Stomach smooth muscle (tissue), 2 donors: Measurements from ENCODE around the gene VWC2L.

ENCODE experiments used
- H3K27ac ChIP-seq: one replicate; pipeline ENCODE4 v1.7.0; 2013; ENCODE audit warnings: mild to moderate bottlenecking, low read length, inconsistent platforms
- H3K27me3 ChIP-seq, 2 donors: one replicate each; pipeline ENCODE4 v1.7.0; 2013; ENCODE audit warnings: low read length in 2 of 2; ENCODE audit not compliant: insufficient read depth in 2 of 2, control insufficient read depth in 1 of 2
- H3K36me3 ChIP-seq, 2 donors: one replicate each; pipeline ENCODE4 v1.7.0; 2013; ENCODE audit warnings: low read length in 2 of 2; ENCODE audit not compliant: control insufficient read depth in 2 of 2, insufficient read depth in 2 of 2
- H3K4me1 ChIP-seq: one replicate; pipeline ENCODE4 v1.7.0; 2013; ENCODE audit warnings: low read length; ENCODE audit not compliant: control insufficient read depth, insufficient read depth
- H3K4me3 ChIP-seq, 2 donors: one replicate each; pipeline ENCODE4 v1.7.0; 2013; ENCODE audit warnings: low read length in 2 of 2
- H3K9ac ChIP-seq, 2 donors: one replicate each; pipeline ENCODE4 v1.7.0; 2013; ENCODE audit warnings: low read length in 2 of 2, mild to moderate bottlenecking in 1 of 2
- H3K9me3 ChIP-seq, 2 donors: one replicate each; pipeline ENCODE4 v1.7.0; 2013; ENCODE audit warnings: low read length in 2 of 2; ENCODE audit not compliant: control insufficient read depth in 2 of 2
- donor health status: healthy.
- donor health status: Pancreatic carcinoma.

The VWC2L gene

DNA sequence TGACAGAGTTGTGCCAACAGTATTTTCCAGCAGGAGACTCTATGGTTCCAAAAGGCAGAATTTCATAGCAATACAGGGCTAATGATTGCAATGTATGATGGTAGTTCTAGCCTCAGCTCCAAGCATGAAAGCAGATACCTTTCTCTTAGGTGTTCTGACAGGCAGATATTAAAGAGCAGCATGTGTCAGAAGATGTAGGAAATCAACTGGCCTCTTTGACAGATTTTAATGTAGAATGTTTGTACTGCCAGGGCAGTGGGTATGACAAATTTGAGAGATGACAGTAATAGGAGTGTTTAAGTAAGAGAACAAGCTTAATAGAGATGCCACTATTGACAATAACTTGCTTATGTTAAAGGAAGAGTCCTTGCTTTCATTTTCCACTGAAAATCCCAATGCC is 21.5 kb upstream of the VWC2L start:
- Histone ChIP-seq H3K9ac (no peak overlapping the region), H3K27me3 (no peaks in the 10 kb centered on the region), H3K4me3 (no peak overlapping the region)

DNA sequence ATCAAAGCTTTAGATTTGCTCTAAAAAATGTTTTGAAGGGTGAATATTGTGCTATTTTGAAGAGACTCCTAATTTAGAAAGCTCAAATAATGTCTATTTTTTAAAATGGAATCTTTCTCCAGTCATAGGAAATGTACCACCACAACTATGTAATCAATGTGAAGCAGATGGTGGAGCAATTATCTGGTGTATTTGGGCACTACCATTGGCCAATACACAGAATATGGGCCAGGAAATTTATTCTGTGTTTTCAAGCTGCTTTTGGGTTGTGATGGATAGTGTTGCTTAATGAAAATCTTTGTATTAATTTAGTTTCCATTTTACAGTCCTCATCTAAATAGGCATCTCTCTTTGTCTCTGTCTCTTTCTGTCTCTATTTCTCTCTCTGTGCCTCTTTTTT is 17.1 kb upstream of the VWC2L start:
- no peaks in the 10 kb centered on the region for H3K27me3 ChIP-seq
- no peaks in the 10 kb centered on the region for H3K9me3 ChIP-seq
- no peaks in the 10 kb centered on the region for H3K4me1 ChIP-seq
- no peaks in the 10 kb centered on the region for H3K36me3 ChIP-seq
- no peak overlapping the region for H3K27ac ChIP-seq
- H3K9ac ChIP-seq: no peak overlapping the region
- H3K4me3 ChIP-seq: no peak overlapping the region

More for the DNA sequence above, 21.5 kb upstream of the VWC2L start:
- no peak overlapping the region for H3K27ac ChIP-seq
- no peaks in the 10 kb centered on the region for H3K9me3 ChIP-seq
- no peaks in the 10 kb centered on the region for H3K36me3 ChIP-seq
- no peaks in the 10 kb centered on the region for H3K4me1 ChIP-seq

DNA sequence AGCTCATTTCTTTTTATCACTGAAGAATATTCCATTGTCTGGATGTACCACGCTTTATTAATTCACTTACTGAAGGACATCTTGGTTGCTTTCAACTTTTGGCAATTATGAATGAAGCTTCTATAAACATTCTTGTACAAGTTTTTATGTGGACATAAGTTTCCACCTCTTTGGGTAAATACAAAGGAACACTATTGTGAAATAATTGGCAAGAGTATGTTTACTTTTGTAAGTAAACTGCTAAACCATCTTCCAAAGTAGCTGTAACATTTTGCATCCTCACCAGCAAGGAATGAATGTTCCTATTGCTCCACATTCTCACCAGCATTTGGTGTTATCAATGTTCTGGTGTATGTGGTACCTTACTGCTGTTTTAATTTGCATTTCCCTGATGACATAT is 15.8 kb upstream of the VWC2L start:
- no peak overlapping the region for H3K27ac ChIP-seq

DNA sequence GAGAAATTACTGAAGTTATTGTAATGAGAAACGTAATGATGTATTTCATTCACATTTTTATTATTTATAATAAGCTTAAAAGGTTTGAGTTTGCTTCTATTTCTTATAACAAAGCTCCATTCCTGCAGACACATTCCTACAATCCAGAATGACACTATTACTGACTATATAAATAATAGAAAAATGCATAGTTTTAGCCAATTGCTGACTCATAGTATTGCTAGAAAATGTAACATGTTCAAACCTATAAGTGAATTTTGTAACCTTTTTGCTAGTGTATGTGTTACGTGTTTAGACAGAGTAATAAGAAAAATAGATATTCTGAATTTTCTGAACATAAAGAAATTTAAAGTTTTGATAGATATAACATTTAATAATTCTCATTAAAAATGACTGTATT is 9.3 kb upstream of the VWC2L start:
- no peaks in the 10 kb centered on the region for H3K9me3 ChIP-seq
- H3K36me3 ChIP-seq: no peaks in the 10 kb centered on the region
- H3K4me1 ChIP-seq: no peaks in the 10 kb centered on the region

More for the DNA sequence above, 15.8 kb upstream of the VWC2L start:
- Histone ChIP-seq H3K27me3 (no peaks in the 10 kb centered on the region), H3K4me1 (no peaks in the 10 kb centered on the region), H3K9ac (no peak overlapping the region), H3K4me3 (no peak overlapping the region), H3K9me3 (no peaks in the 10 kb centered on the region), H3K36me3 (no peaks in the 10 kb centered on the region)

DNA sequence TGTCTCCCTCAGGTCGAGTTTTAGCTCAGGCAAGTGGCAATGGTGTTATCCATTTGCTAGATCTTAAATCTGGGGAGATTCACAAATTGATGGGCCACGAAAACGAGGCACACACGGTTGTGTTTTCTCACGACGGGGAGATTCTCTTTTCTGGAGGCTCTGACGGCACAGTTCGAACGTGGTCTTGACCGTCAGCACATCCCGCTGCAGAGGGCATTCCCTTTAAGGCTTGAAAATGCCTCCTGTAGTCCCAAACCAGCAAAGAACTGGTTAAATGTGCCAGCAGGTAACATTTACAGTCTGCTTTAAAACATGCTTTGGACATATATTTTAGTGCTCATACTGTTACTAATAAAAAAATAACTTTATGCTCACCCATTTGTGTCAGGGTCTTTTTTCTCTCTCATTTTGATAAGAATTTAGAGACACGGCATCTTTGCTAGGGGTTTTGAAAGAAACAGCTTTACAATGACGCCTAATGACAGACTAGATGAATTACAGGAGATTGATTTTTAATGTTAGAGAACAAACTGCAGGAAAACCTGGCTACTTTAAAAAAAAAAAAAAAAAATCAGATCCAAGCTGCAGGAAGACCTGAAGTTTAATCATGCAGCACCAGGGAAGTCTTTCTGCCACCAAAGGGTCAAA is 602 bp upstream of the VWC2L start:
- no peak overlapping the region for H3K27ac ChIP-seq
- H3K9ac ChIP-seq: no peak overlapping the region
- H3K4me1 ChIP-seq: no peaks in the 10 kb centered on the region
- no peaks in the 10 kb centered on the region for H3K27me3 ChIP-seq
- H3K36me3 ChIP-seq: no peaks in the 10 kb centered on the region
- H3K9me3 ChIP-seq: no peaks in the 10 kb centered on the region
- no peak overlapping the region for H3K4me3 ChIP-seq

More for the DNA sequence above, 9.3 kb upstream of the VWC2L start:
- Histone ChIP-seq H3K4me3 (no peak overlapping the region), H3K27ac (no peak overlapping the region), H3K9ac (no peak overlapping the region), H3K27me3 (no peaks in the 10 kb centered on the region)

DNA sequence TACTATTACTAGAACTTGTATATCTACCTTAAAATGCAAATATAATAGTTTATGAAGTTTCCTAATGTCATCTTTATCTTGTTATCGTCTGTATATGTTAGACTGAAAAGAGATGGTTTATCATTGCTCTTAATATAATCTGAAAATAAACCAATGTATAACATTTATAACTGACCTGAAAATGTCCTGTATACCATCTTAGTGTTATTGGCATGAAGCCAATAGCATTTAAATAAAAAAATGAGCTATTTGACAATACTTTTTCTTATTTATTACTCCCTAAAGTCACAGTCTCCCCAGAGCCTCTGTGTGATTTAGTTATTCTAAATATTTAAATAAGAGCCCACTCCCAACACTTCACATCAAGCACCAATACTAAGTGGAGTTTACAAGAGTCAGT is 1.8 kb downstream of the VWC2L start:
- Histone ChIP-seq H3K4me3 (no peak overlapping the region), H3K9me3 (no peaks in the 10 kb centered on the region), H3K27me3 (no peaks in the 10 kb centered on the region), H3K27ac (no peak overlapping the region), H3K4me1 (no peaks in the 10 kb centered on the region), H3K36me3 (no peaks in the 10 kb centered on the region), H3K9ac (no peak overlapping the region)

DNA sequence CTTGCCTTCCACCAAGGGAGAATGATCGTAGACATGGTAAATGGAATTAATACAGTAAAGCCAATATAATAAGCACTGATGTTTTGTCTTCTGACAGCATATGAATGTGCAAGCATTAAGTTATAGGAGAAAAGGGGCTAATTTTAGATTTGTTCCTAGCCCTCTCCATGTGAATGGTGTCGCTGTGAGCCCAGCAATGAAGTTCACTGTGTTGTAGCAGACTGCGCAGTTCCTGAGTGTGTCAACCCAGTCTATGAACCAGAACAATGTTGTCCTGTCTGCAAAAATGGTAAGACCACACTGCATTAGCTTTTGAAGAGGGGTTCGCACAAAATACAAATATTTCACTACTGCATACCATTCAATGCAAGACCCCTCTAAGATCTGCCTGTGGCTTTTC is 25.6 kb downstream of the VWC2L start:
- no peaks in the 10 kb centered on the region for H3K4me1 ChIP-seq
- no peak overlapping the region for H3K27ac ChIP-seq
- no peaks in the 10 kb centered on the region for H3K36me3 ChIP-seq
- H3K9me3 ChIP-seq: no peaks in the 10 kb centered on the region
- H3K27me3 ChIP-seq: no peaks in the 10 kb centered on the region
- H3K4me3 ChIP-seq: no peak overlapping the region
- no peak overlapping the region for H3K9ac ChIP-seq

DNA sequence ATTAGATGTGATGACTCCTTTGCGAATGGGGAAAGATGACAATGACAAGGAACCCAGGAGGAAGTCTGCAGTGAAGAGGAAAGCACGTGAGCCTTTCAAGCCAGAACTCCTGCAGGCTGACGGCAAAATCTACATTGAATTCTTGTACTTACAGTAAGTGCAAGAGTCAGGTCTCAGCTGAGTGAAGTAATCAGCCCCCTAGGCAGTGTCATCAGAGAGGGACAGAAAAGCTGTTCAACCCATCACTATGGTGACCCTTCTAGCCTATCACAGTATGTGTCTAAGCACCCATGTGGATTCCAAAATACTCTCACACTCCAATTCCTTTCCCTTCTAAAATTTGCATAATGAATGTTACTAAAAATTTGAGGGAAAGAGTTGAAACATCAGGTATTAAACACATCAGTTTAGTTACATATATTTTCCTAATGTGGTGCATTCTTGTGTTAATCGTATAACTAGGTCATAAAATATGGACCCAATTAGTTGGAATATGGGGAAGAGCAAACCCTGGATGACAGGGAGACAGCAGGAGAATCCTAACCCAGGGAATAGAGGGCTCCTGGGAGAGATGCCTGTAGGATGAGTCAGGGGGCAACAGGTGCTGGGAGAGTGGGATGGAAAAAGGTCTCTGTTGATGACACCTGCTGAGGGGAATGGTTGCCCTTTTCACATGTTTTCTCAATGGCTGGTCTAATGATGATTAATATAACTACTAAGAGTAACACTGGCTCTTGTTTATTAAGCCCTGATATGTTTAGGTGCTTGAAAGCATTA is 39.5 kb downstream of the VWC2L start:
- Histone ChIP-seq H3K36me3 (no peaks in the 10 kb centered on the region), H3K27me3 (no peaks in the 10 kb centered on the region), H3K9me3 (no peaks in the 10 kb centered on the region), H3K27ac (no peak overlapping the region), H3K4me3 (no peak overlapping the region), H3K4me1 (no peaks in the 10 kb centered on the region), H3K9ac (no peak overlapping the region)

DNA sequence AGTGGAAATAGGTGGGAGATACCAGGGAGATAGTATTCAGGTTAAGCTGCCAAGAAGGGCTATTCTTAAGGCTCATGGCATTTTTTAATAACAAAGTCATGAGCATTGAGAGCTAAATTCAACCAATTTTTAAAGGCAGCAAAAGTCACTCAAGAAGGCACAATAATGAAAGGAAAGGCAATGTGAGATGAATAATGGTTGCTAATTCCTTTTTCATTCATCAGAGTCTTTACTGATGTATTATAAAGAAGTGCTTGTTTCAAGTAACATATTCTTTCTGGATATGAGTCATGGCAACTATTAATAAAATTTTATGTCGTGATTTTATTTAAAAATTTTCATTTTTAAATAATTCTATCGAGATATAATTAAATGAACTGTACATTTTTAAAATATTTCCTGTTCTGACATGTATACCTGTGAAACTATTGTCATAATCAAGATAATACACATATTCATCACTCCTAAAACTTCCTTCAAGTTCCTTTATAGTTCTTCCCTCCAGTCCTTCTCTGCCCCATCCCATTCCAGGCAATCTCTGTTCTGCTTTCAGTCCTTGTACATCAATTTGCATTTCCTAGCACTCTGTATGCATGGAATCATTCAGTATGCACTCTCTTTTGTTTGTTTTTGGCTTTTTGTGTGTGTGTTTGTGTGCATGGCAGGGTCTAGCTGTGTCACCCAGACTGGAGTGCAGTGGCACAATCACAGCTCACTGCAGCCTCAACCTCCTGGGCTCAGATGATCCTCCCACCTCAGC is 40.8 kb downstream of the VWC2L start:
- H3K4me1 ChIP-seq: no peaks in the 10 kb centered on the region

DNA sequence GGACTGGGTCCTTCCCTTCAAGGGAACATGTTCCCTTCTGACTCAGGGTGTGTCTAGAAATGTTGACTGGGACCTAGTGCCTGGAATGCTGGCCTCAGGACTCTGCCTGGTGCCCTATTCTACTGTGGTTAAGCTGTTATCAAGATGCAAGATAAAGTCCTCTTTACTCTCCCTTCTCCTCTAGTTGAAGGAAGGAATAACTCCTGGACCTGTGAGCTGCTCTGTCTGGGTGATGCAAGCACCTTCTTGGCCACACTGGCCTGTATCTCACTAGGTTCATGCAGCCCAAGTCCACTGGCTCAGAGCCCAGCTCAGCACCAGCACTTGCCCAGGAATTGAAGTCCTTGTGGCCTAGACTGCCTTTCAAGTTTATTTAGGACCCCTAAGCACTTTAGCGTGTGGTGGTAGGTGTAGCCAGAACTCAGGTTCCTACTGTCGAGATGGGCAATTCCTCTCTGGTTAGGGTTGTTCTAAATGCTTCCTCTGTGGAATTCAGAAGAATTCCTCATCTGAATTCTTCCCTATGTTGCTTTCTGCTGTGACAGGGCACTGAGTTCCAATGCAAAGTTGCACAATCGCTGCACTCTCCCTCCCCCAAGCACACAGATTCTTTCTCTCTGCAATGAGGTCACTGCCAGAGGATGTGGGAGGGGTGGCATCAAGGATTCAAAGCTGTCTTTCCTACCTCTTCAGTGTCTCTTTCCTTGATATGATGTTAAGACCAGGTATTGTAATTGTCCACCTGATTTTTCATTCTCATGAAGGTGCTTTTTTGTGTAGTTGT is 54.7 kb downstream of the VWC2L start:
- no peak overlapping the region for H3K4me3 ChIP-seq

More for the DNA sequence above, 40.8 kb downstream of the VWC2L start:
- Histone ChIP-seq H3K36me3 (no peaks in the 10 kb centered on the region), H3K27me3 (no peaks in the 10 kb centered on the region), H3K27ac (no peak overlapping the region), H3K9ac (no peak overlapping the region), H3K9me3 (no peaks in the 10 kb centered on the region), H3K4me3 (no peak overlapping the region)

More for the DNA sequence above, 54.7 kb downstream of the VWC2L start:
- Histone ChIP-seq H3K4me1 (no peaks in the 10 kb centered on the region), H3K9ac (no peak overlapping the region), H3K27ac (no peak overlapping the region), H3K27me3 (no peaks in the 10 kb centered on the region), H3K36me3 (no peaks in the 10 kb centered on the region), H3K9me3 (peaks cover 0 to 6% of the 10 kb centered on the region in 2 donors)
